HL-60/S4 treated with retinoic acid at 250 ng/mL for 4 days and 3 days (cell line): Measurements from ENCODE around the gene SSH3.

ENCODE experiments used
- in situ Hi-C: fragments of 300-500 bp; cut with MboI; formaldehyde crosslinking; loops from 2 replicates; pipeline ENCODE4 v1.7.0; 2022; ENCODE audit warnings: low sequenced_read_pairs

SSH3 gene

DNA sequence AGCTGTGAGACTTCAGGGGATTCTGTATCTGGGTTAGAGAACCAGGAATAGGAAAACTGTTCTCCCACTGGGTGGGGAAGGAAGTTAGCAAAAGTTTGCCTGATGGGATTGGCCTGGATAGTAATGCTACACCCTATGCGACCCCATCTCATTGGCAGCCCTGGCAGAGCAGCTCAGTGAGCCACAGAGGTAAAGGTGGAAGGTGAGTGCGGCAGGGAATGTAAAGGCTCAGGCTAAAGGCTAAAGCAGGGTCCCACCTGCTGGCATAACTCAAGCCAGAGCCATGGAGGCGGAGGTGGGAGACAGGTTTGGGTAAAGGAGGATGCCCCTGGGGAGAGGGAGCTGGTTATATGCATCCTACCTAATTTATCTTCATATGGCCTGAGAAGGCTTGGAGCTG, 18.7 kb downstream of the SSH3 start:
- in situ Hi-C loops = no loop called here

GRCh38 chr11:67323526-67323925, 20.2 kb downstream of the SSH3 start:
- in situ Hi-C loops = no loop called here

DNA sequence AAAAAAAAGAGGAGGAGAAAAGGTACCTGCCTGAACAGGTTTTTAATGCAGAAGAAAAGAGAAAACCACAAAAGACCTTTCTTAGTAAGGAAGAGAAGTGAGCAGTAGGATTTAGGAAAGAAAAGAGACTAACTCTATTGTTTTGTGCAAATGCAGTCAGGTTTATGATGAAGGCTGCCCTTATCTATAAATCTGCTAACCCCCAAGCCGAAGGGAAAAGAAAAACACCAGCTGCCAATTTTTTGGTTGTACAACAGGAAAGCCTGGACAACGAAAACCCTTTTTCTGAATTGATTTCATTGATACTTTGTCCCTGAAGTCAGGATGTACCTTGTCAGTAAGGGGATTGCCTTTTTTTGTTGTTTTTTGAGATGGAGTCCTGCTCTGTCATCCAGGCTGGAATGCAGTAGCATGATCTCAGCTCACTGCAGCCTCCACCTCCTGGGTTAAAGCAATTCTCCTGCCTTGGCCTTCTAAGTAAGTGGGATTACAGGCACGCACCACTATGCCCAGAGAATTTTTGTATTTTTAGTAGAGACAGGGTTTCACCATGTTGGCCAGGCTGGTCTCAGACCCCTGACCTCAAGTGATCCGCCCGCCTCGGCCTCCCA, 28.9 kb downstream of the SSH3 start:
- in situ Hi-C loops = no loop called here

DNA sequence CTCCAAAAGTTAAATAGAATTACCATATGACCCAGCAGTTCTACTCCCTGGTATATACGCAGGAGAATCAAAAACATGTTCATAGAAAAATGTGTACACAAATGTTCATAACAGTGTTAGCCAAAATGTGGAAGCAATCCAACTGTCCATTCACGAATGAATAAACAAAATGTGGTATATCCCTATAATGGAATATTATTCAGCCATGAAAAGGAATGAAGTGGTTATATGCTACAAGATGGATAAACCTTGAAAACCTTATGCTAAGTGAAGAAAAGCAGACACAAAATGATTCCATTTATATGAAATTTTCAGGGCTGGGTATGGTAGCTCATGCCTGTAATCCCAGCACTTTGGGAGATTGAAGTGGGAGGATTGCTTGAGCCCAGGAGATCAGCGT, 33.9 kb downstream of the SSH3 start:
- in situ Hi-C loops = no loop called here

GRCh38 chr11:67344264-67344663, 40.9 kb downstream of the SSH3 start:
- in situ Hi-C loops = no loop called here

DNA sequence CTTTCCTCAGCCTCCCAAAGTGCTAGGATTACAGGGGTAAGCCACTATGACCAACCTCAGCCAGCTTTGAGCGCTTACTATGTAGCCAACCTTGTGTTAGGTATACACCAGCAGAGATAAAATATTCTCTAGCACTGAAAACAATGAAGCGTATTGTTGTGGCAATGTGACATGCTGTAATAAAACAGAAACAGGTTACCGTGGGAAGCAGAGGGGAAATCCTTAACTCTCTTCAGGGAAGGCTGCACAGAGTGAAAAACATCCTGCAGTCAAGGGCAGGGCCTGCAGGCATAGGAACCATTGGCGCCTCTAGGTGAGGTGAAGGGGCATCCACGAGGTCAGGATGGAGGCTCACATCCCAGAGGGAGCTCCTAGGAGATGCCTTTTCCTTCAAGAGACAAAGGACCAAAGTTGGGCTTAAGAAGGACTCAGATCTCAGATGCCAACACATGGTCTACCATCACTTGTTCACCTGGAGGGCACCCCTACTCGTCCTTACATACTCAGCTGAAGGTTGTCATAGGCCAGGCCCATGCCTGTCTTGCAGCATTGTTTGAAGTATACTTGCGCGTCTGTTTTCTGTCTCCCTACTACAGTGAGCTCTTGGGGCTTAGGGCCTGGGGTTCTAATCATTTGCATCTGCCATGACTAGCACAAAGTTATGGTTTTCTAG, 42.1 kb downstream of the SSH3 start:
- in situ Hi-C loops = no loop called here

GRCh38 chr11:67345920-67346819, 42.8 kb downstream of the SSH3 start:
- in situ Hi-C loops = no loop called here

DNA sequence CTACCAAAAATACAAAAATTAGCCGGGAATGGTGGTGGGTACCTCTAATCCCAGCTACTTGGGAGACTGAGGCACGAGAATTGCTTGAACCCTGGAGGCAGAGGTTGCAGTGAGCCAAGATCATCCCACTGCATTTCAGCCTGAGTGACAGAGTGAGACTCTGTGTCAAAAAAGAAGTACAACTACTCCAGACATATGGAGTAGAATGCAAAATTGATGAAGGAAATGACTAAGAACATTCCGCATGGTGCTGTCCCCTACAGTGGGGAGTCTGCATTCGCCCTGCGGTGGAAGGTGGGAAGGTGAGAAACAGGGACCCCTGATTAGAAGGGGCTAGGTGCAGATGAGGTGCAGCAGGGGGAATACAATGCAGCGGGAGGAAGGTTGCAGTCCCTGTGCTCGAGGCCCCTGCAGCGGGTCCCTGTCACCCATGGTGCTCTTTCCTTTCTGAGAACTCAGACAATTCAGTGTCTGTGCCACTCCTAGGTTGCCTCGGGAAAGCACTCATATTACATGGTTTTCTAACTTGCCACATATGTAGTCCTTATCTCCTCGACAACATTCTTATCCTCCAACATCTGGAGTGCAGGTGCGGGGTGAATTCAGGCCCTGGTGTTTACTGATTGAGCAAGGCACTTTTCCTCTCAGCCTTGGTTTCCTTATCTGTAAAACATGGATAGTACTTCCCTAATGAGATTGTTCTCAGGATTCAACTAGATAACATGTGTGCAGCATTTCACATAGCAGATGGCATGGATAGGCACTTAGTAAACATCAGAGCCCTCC, 44.8 kb downstream of the SSH3 start:
- in situ Hi-C loops = no loop called here

DNA sequence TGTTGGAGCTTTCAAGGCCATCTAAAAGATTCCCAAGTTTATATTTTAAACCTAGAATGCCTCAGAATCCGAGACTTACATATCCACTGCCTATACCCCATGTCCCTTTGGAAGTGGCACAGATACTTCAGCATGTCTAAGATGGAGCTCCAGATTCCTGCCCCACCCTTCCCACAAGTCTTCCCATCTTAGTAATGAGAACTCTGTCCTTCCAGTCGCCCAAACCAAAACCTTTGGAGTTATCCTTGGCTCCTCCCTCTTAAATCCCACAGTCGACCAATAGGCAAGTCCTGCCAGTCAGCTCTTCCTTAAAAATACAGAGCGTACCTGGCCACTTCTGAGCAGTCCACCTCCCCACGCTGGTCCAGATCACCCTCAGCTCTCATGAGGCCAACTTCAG, 45.7 kb downstream of the SSH3 start:
- in situ Hi-C loops = no loop called here

- in situ Hi-C loops = no loop called here
Observed at GRCh38 chr11:67349457-67349856, 46.1 kb downstream of the SSH3 start.

DNA sequence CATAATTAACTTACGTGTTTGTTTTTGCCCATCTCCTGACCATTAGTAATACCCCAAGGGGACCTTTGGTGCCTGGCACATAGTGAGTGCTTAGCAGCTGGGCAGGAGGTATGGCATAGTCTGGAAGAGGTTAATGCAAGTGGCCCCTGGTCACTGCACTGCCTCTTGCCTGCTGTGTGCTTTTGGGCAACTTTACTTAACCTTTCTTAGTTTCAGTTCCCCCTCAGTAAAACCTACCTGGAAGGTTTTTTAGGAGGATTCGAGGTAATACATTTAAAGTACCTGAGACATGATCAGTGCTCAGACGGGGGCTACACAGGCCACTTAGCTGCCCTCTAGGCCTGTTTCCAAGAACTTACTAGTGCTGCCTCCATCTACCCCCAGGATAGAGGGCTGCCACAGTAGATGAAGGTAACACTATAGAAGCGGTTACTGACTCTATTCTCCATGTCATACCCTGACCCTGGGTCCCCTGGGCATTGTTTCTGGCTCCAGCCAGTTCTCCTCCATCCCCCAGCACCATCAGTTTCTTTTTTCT, 46.7 kb downstream of the SSH3 start:
- in situ Hi-C loops = no loop called here

DNA sequence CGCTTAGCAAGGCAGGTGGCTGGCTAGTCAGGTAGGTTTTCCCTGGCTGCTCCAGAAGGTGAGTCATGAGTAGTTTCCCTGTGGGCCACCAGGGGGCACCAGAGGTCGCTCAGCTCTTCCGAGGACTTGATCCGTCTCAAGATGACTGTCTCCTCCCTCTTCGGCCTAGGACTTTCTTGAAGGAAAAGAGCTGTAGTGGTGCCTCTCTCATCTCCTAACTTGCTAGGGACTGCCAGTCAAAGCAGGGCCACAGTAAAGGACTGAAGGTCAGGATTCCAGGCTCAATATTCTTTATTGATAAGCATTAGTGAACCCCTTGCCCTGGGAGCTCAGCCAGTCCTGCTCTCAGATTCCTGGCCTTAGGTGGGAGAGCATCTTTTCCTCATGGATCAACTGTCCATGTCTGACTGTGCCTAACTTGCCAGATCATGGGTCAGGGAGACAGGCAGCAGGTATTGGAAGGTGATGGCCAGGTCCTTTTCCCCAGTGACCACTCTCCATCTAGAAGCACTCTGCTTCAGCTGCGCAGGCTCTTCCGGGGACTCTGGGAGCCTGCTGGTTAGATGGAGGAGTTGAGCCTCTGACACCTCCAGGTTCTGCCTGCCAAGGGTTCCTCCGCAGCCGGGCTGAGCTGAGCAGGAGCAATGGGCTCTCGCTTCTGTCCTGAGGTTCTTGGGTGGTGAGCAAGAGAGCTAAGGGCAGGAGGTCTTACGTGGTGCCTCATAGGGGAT, 48.1 kb downstream of the SSH3 start:
- in situ Hi-C loops = no loop called here

GRCh38 chr11:67352546-67353316, 49.4 kb downstream of the SSH3 start:
- in situ Hi-C loops = no loop called here

- in situ Hi-C loops = no loop called here
Observed at GRCh38 chr11:67353317-67354074, 50.2 kb downstream of the SSH3 start, which contains the start of gene POLD4. Gene POLD4, minus strand, starts transcription at chr11:67353546. Its CDS starts 147 bp downstream, at chr11:67353399.

DNA sequence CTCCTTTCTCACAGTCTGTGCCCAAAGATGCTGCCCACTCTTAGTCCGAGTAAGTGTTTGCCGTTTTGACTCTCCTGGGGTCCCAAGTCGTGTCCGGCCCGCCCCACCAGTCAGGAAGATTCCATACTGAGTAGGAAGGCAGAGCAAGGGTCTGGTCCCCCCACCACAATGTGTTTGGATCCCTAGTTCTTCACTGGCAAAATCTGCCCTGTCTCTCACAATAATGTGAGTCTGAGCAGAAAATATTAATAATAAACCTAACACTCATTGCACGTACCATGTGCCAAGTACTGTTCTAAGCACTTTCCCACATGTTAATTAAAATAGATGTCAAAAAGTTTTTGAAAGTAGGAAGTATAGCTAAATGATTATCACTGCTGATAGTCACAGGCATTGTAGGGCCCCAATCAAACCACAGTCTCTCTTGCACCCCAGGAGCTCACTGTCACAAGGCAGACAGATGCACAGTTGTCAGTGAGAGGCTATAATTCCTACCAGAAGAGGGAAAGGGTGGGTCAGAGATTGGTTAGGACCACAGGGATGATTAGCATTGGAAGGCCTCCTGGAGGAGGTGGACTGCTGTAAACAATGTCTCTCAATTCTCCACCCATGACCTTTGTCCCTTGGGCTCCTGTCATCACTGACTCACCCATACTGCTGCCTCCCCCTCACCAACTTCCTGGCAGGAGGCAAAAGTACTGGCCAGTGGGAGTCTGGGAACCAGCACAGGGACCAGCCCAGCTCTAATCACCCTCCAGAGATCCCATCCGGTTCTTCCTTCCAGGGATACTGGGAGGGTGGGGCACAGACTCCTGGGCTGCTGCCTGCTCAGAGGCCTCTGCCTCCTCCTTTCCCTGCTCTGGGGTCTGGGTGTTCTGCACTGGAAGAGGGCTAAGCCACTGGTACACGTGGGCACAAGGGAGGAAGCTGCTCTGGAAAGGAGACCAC, 51.0 kb downstream of the SSH3 start:
- in situ Hi-C loops = no loop called here

GRCh38 chr11:67355023-67355793, 51.9 kb downstream of the SSH3 start:
- in situ Hi-C loops = no loop called here
